Peyer's patch (tissue), 4 donors: ENCODE measurements around the gene ICA1. TPM values are rescaled to one million over a fixed set of nuclear protein-coding genes. Genes with fewer than 3 reads are reported as not detected.

Experiments
- DNase-seq, 3 donors: peaks; one replicate each; pipeline ENCODE4 v3.0.0-alpha.2; 2017 to 2019
- H3K27ac ChIP-seq, 4 donors: fragments of 200-600 bp; sonication (generic); one replicate each; pipeline ENCODE4 v1.5.1; 2016 to 2019
- H3K27me3 ChIP-seq, 2 donors: fragments of 200-600 bp; sonication (generic); one replicate each; pipeline ENCODE4 v1.5.1; 2019
- H3K36me3 ChIP-seq, 3 donors: fragments of 200-600 bp; sonication (generic); one replicate each; pipeline ENCODE4 v1.5.1; 2016 to 2019
- H3K4me1 ChIP-seq, 4 donors: fragments of 200-600 bp; sonication (generic); one replicate each; pipeline ENCODE4 v1.5.1; 2016 to 2019
- H3K4me3 ChIP-seq, 4 donors: fragments of 200-600 bp; sonication (generic); 1 replicate in 3 of 4; 2 replicates in 1 of 4; pipeline ENCODE4 v1.5.1; 2016 to 2019; ENCODE audit warnings: mild to moderate bottlenecking in 1 of 4
- H3K9me3 ChIP-seq, 4 donors: fragments of 200-600 bp; sonication (generic); one replicate each; pipeline ENCODE4 v1.5.1; 2016 to 2019; ENCODE audit warnings: mild to moderate bottlenecking in 1 of 4
- CTCF ChIP-seq, 6 experiments: fragments of 450-650 bp in 4 of 6; fragments of 200-600 bp in 2 of 6; sonication (generic) in 1 of 6; IDR thresholded peaks; one replicate each; pipeline ENCODE4 v1.5.1; 2017 to 2019; ENCODE audit warnings: antibody characterized with exemption in 6 of 6, mild to moderate bottlenecking in 3 of 6, moderate library complexity in 1 of 6
- POLR2A ChIP-seq, 2 donors: fragments of 450-650 bp; IDR thresholded peaks; one replicate each; pipeline ENCODE4 v1.5.1; 2017; ENCODE audit warnings: antibody characterized with exemption in 2 of 2, mild to moderate bottlenecking in 2 of 2, moderate library complexity in 2 of 2
- total RNA-seq, 4 donors: library from RNA; depleted of rRNA; stranded (reverse); fragments of >200 nt; gene quantifications; one replicate each; pipeline ENCODE4 v1.1.0, GENCODE V29; 2016

ICA1 gene
- total RNA-seq, 4 donors from 2014 or later: 37.0 to 79.9 (median 52.4) TPM

GRCh38 chr7:8259586-8260222, 2.3 kb downstream of the ICA1 start:
- Histone ChIP-seq H3K4me1 (peaks cover 0 to 15% (median 2%) of the 10 kb centered on the region in 4 donors), H3K27ac (no peak overlapping the region), H3K4me3 (no peak overlapping the region), H3K27me3 (no peaks in the 10 kb centered on the region), H3K9me3 (no peaks in the 10 kb centered on the region), H3K36me3 (no peaks in the 10 kb centered on the region)
- no peak for DNase-seq
- TF ChIP-seq CTCF (IDR thresholded peaks at IDR 0.05) (no peak), POLR2A (IDR thresholded peaks at IDR 0.05) (no peak)

- Histone ChIP-seq H3K36me3 (no peaks in the 10 kb centered on the region), H3K27me3 (no peaks in the 10 kb centered on the region), H3K4me1 (peaks cover 0 to 15% (median 2%) of the 10 kb centered on the region in 4 donors), H3K4me3 (no peak overlapping the region), H3K27ac (no peak overlapping the region), H3K9me3 (no peaks in the 10 kb centered on the region)
- DNase-seq: no peak
- TF ChIP-seq POLR2A (IDR thresholded peaks at IDR 0.05) (no peak), CTCF (IDR thresholded peaks at IDR 0.05) (no peak)
Observed at GRCh38 chr7:8258734-8259133, 3.2 kb downstream of the ICA1 start.

GRCh38 chr7:8258166-8258565, 3.8 kb downstream of the ICA1 start:
- Histone ChIP-seq H3K36me3 (no peaks in the 10 kb centered on the region), H3K4me3 (no peak overlapping the region), H3K4me1 (peaks cover 0 to 15% (median 2%) of the 10 kb centered on the region in 4 donors), H3K9me3 (no peaks in the 10 kb centered on the region), H3K27me3 (no peaks in the 10 kb centered on the region), H3K27ac (no peak overlapping the region)
- TF ChIP-seq CTCF (IDR thresholded peaks at IDR 0.05): no peak
- TF ChIP-seq POLR2A (IDR thresholded peaks at IDR 0.05): no peak
- no peak for DNase-seq

GRCh38 chr7:8255680-8256655, 6.0 kb downstream of the ICA1 start:
- H3K4me1 ChIP-seq: peaks cover 0 to 6% (median 0%) of the 10 kb centered on the region in 4 donors
- H3K9me3 ChIP-seq: no peaks in the 10 kb centered on the region
- H3K27me3 ChIP-seq: no peaks in the 10 kb centered on the region
- H3K27ac ChIP-seq: no peak overlapping the region
- no peaks in the 10 kb centered on the region for H3K36me3 ChIP-seq
- no peak for DNase-seq
- H3K4me3 ChIP-seq: no peak overlapping the region
- no peak for TF ChIP-seq CTCF (IDR thresholded peaks at IDR 0.05)
- no peak for TF ChIP-seq POLR2A (IDR thresholded peaks at IDR 0.05)

GRCh38 chr7:8254667-8255066, 7.3 kb downstream of the ICA1 start:
- Histone ChIP-seq H3K4me3 (no peak overlapping the region), H3K27me3 (no peaks in the 10 kb centered on the region), H3K27ac (no peak overlapping the region), H3K36me3 (no peaks in the 10 kb centered on the region), H3K9me3 (no peaks in the 10 kb centered on the region), H3K4me1 (no peaks in the 10 kb centered on the region)
- no peak for TF ChIP-seq CTCF (IDR thresholded peaks at IDR 0.05)
- no peak for TF ChIP-seq POLR2A (IDR thresholded peaks at IDR 0.05)
- no peak for DNase-seq
